Upper lobe of left lung (tissue), 6 donors: ENCODE data around the gene ALAD. TPM values are rescaled to one million over a fixed set of nuclear protein-coding genes. Genes with fewer than 3 reads are reported as not detected.

Experiments
- ATAC-seq, 2 donors: fragments of 200-7000 bp; cut with Tn5 transposase; one replicate each; pipeline ENCODE4 v1.9.1; 2022; ENCODE audit warnings: mild to moderate bottlenecking in 2 of 2, moderate library complexity in 2 of 2; ENCODE audit not compliant: low FRiP score in 2 of 2
- DNase-seq, 2 donors: peaks; one replicate each; pipeline ENCODE4 v3.0.0-alpha.2; 2019 to 2020
- H3K27ac ChIP-seq, 4 donors: fragments of 200-600 bp; sonication (generic); one replicate each; pipeline ENCODE4 v1.5.1; 2016 to 2019
- H3K27me3 ChIP-seq, 4 donors: fragments of 200-600 bp; sonication (generic); one replicate each; pipeline ENCODE4 v1.5.1; 2017 to 2019
- H3K36me3 ChIP-seq, 4 donors: fragments of 200-600 bp; sonication (generic); one replicate each; pipeline ENCODE4 v1.5.1; 2016 to 2019
- H3K4me1 ChIP-seq, 4 donors: fragments of 200-600 bp; sonication (generic); one replicate each; pipeline ENCODE4 v1.5.1; 2018 to 2019
- H3K4me3 ChIP-seq, 4 donors: fragments of 200-600 bp; sonication (generic); one replicate each; pipeline ENCODE4 v1.5.1; 2017 to 2019; ENCODE audit warnings: mild to moderate bottlenecking in 2 of 4, moderate library complexity in 1 of 4
- H3K9me3 ChIP-seq, 4 donors: fragments of 200-600 bp; sonication (generic); one replicate each; pipeline ENCODE4 v1.5.1; 2018 to 2019
- CTCF ChIP-seq, 6 experiments: fragments of 450-650 bp in 4 of 6; fragments of 200-600 bp in 2 of 6; sonication (generic) in 2 of 6; IDR thresholded peaks; one replicate each; pipeline ENCODE4 v1.5.1; 2016 to 2019; ENCODE audit warnings: antibody characterized with exemption in 6 of 6
- EP300 ChIP-seq, 4 donors: sonication (generic); formaldehyde crosslinking; IDR thresholded peaks; one replicate each; pipeline ENCODE4 v1.5.1; 2017; ENCODE audit warnings: antibody characterized with exemption in 4 of 4, control low read depth in 2 of 4
- POLR2A ChIP-seq, 4 donors: fragments of 450-650 bp; IDR thresholded peaks; one replicate each; pipeline ENCODE4 v1.5.1; 2016 to 2017; ENCODE audit warnings: antibody characterized with exemption in 4 of 4, mild to moderate bottlenecking in 2 of 4
- POLR2AphosphoS5 ChIP-seq, 2 donors: sonication (generic); formaldehyde crosslinking; IDR thresholded peaks; one replicate each; pipeline ENCODE4 v1.5.1; 2017; ENCODE audit warnings: antibody characterized with exemption in 2 of 2
- WGBS, 2 donors: methylation state at CpG; one replicate each; pipeline ENCODE4 v1.1.5; 2017 to 2018; 5-methylcytosine and 5-hydroxymethylcytosine counted together
- total RNA-seq, 6 donors: library from RNA; depleted of rRNA in 4 of 6; stranded (reverse); fragments of >200 nt in 4 of 6; gene quantifications; one replicate each; pipeline versions ENCODE4 v1.1.0 to v1.2.1, GENCODE V29; 2016 to 2021
- donor health status: DM: no; HTN: no; CAD: no; lungs with moderate emphysema.
- donor health status: DM: no; HTN: yes; CAD: no; lungs with severe emphysema.

The ALAD gene
- total RNA-seq, 6 donors from 2014 or later, result 30.6 to 48.2 (median 38.2) TPM

- Histone ChIP-seq H3K27ac (no peak overlapping the region), H3K4me3 (no peak overlapping the region), H3K9me3 (no peaks in the 10 kb centered on the region), H3K4me1 (no peaks in the 10 kb centered on the region), H3K36me3 (no peaks in the 10 kb centered on the region), H3K27me3 (no peaks in the 10 kb centered on the region)
- DNase-seq (no peak), ATAC-seq (no peak)
- WGBS, 2 donors, result 68 to 75% methylated on average over 7 of the region's 7 CpGs
- no peak for TF ChIP-seq POLR2A (IDR thresholded peaks at IDR 0.05)
- no peak for TF ChIP-seq POLR2AphosphoS5 (IDR thresholded peaks at IDR 0.05)
- no peak for TF ChIP-seq EP300 (IDR thresholded peaks at IDR 0.05)
- TF ChIP-seq CTCF (IDR thresholded peaks at IDR 0.05), result no peak
Measured at GRCh38 chr9:113356686-113357292, 44.3 kb downstream of the ALAD start.

GRCh38 chr9:113355040-113355596 is 46.0 kb downstream of the ALAD start:
- no peaks in the 10 kb centered on the region for H3K36me3 ChIP-seq
- 80 to 91% methylated on average over 4 of the region's 4 CpGs for WGBS, 2 donors
- peaks cover 8 to 11% (median 10%) of the 10 kb centered on the region in 4 donors for H3K4me1 ChIP-seq
- DNase-seq (no peak), ATAC-seq (no peak)
- TF ChIP-seq EP300 (IDR thresholded peaks at IDR 0.05) (no peak), CTCF (IDR thresholded peaks at IDR 0.05) (no peak), POLR2AphosphoS5 (IDR thresholded peaks at IDR 0.05) (no peak), POLR2A (IDR thresholded peaks at IDR 0.05) (no peak)
- no peak overlapping the region for H3K27ac ChIP-seq
- no peaks in the 10 kb centered on the region for H3K9me3 ChIP-seq
- no peaks in the 10 kb centered on the region for H3K27me3 ChIP-seq
- no peak overlapping the region for H3K4me3 ChIP-seq

GRCh38 chr9:113352411-113352810 is 48.7 kb downstream of the ALAD start:
- H3K4me3 ChIP-seq, result no peak overlapping the region

GRCh38 chr9:113352006-113352405 is 49.1 kb downstream of the ALAD start:
- peaks cover 12 to 19% (median 16%) of the 10 kb centered on the region in 4 donors for H3K4me1 ChIP-seq
- no peaks in the 10 kb centered on the region for H3K9me3 ChIP-seq
- H3K27me3 ChIP-seq, result no peaks in the 10 kb centered on the region
- ATAC-seq, result no peak
- no peak overlapping the region for H3K27ac ChIP-seq
- WGBS, 2 donors, result 70 to 84% methylated on average over 6 of the region's 6 CpGs
- no peaks in the 10 kb centered on the region for H3K36me3 ChIP-seq
- no peak for DNase-seq
- no peak for TF ChIP-seq EP300 (IDR thresholded peaks at IDR 0.05)
- TF ChIP-seq POLR2AphosphoS5 (IDR thresholded peaks at IDR 0.05), result no peak
- no peak for TF ChIP-seq POLR2A (IDR thresholded peaks at IDR 0.05)
- no peak for TF ChIP-seq CTCF (IDR thresholded peaks at IDR 0.05)
- H3K4me3 ChIP-seq, result no peak overlapping the region

More at GRCh38 chr9:113352411-113352810, 48.7 kb downstream of the ALAD start:
- TF ChIP-seq CTCF (IDR thresholded peaks at IDR 0.05) (no peak), EP300 (IDR thresholded peaks at IDR 0.05) (no peak), POLR2AphosphoS5 (IDR thresholded peaks at IDR 0.05) (no peak), POLR2A (IDR thresholded peaks at IDR 0.05) (no peak)
- H3K9me3 ChIP-seq, result no peaks in the 10 kb centered on the region
- H3K27me3 ChIP-seq, result no peaks in the 10 kb centered on the region
- 75 to 83% methylated on average over 1 of the region's 1 CpG for WGBS, 2 donors
- no peaks in the 10 kb centered on the region for H3K36me3 ChIP-seq
- no peak for ATAC-seq
- H3K27ac ChIP-seq, result no peak overlapping the region
- peaks cover 12 to 19% (median 16%) of the 10 kb centered on the region in 4 donors for H3K4me1 ChIP-seq
- DNase-seq, result no peak

GRCh38 chr9:113350937-113351336 is 50.1 kb downstream of the ALAD start:
- no peak overlapping the region for H3K4me3 ChIP-seq
- H3K36me3 ChIP-seq, result no peaks in the 10 kb centered on the region
- H3K27me3 ChIP-seq, result no peaks in the 10 kb centered on the region
- TF ChIP-seq POLR2AphosphoS5 (IDR thresholded peaks at IDR 0.05), result no peak
- TF ChIP-seq EP300 (IDR thresholded peaks at IDR 0.05), result no peak
- H3K4me1 ChIP-seq, result peaks cover 12 to 19% (median 16%) of the 10 kb centered on the region in 4 donors
- DNase-seq, result no peak
- 40 to 43% methylated on average over 6 of the region's 6 CpGs for WGBS, 2 donors
- no peaks in the 10 kb centered on the region for H3K9me3 ChIP-seq
- H3K27ac ChIP-seq, result no peak overlapping the region
- ATAC-seq, result peak in 1 of 2 donors; percentile 17
